K562 (cell line): Measurements from ENCODE around the gene ATP6V0C. TPM values are rescaled to one million over a fixed set of nuclear protein-coding genes. Genes with fewer than 3 reads are reported as not detected.
A peak's percentile ranks its signal among the peaks of the same experiment; 100 is the strongest.

Experiments used
- ATAC-seq: fragments of 200-7000 bp; cut with Tn5 transposase; 3 replicates; pipeline ENCODE4 v1.9.1; 2020; ENCODE audit warnings: moderate library complexity
- BruUV-seq: library from RNA; stranded (reverse); fragments of 400-500 nt; replicated peaks from 2 replicates; lab custom pipeline; 2021; lab: Mats Ljungman, UMichigan
- CTCF ChIA-PET: fragments of 300-600 bp; formaldehyde crosslinking; extraction: SDS; loops from one replicate; lab custom pipeline; 2021; ENCODE audit warnings: low intra/inter-chr PET ratio; lab: Yijun Ruan, JAX
- POLR2A ChIA-PET: fragments of 300-600, 350-650 bp; sonication (Branson Sonifier 250); formaldehyde crosslinking; extraction: SDS; loops from one replicate; lab custom pipeline; 2021; ENCODE audit warnings: antibody characterized with exemption, inconsistent platforms; lab: Yijun Ruan, JAX
- DNase-seq, 4 experiments: peaks; one replicate each; pipeline versions ENCODE4 v3.0.0 to v3.0.0-alpha.2; 2011 to 2018; ENCODE audit warnings: low spot score in 3 of 4, mixed read lengths in 3 of 4; ENCODE audit errors: extremely low read depth in 1 of 4
- FAIRE-seq: peaks from 2 replicates; lab custom pipeline; 2011; peaks lifted over from hg19 to GRCh38; lab: Jason Lieb, UNC
- H2AFZ ChIP-seq: 2 replicates; pipeline ENCODE4 v1.6.0; 2011; ENCODE audit warnings: low read depth, low read length, control low read depth, inconsistent platforms
- H3K27ac ChIP-seq: fragments of 200-600 bp; 3 replicates; pipeline ENCODE4 v1.8.0; 2011; ENCODE audit warnings: low read depth, mild to moderate bottlenecking, control low read depth, inconsistent platforms, low read length, moderate library complexity, mixed read lengths; ENCODE audit errors: extremely low read depth
- H3K27me3 ChIP-seq, 2 experiments: fragments of 300-600 bp in 1 of 2; 2 replicates in 1 of 2; 3 replicates in 1 of 2; pipeline versions ENCODE4 v1.6.0 to v1.8.0; 2011; ENCODE audit warnings: inconsistent platforms in 2 of 2, low read length in 2 of 2, mild to moderate bottlenecking in 1 of 2, mixed read lengths in 1 of 2, moderate library complexity in 1 of 2; ENCODE audit not compliant: control insufficient read depth in 2 of 2, insufficient read depth in 2 of 2
- H3K36me3 ChIP-seq: fragments of 300-600 bp; 3 replicates; pipeline ENCODE4 v1.8.0; 2011; ENCODE audit warnings: mild to moderate bottlenecking, low read length, inconsistent platforms; ENCODE audit not compliant: control insufficient read depth, insufficient read depth
- H3K4me1 ChIP-seq, 2 experiments: fragments of 200-600 bp in 1 of 2; replicated peaks in 1 of 2; 2 replicates in 1 of 2; 3 replicates in 1 of 2; pipeline versions ENCODE4 v1.5.1 to v1.8.0; 2011; ENCODE audit warnings: inconsistent platforms in 2 of 2, low read length in 2 of 2, mild to moderate bottlenecking in 1 of 2, mixed read lengths in 1 of 2, moderate library complexity in 1 of 2; ENCODE audit not compliant: control insufficient read depth in 2 of 2, insufficient read depth in 2 of 2
- H3K4me2 ChIP-seq: 2 replicates; pipeline ENCODE4 v1.6.1; 2011; ENCODE audit warnings: low read length, control low read depth, inconsistent platforms, mixed read lengths; ENCODE audit not compliant: insufficient read depth
- H3K4me3 ChIP-seq: fragments of 200-600 bp; sonication (generic), shearing (Covaris generic); 2 replicates; pipeline ENCODE4 v1.5.1; 2016; ENCODE audit warnings: control low read depth, inconsistent platforms
- H3K79me2 ChIP-seq: fragments of 200-600 bp; 3 replicates; pipeline ENCODE4 v1.8.0; 2011; ENCODE audit warnings: low read length, inconsistent platforms; ENCODE audit not compliant: control insufficient read depth, insufficient read depth
- H3K9ac ChIP-seq, 2 experiments: 2 replicates each; pipeline versions ENCODE4 v1.6.0 to v1.6.1; 2011; ENCODE audit warnings: low read depth in 2 of 2, low read length in 2 of 2, control low read depth in 1 of 2, inconsistent platforms in 1 of 2, mild to moderate bottlenecking in 1 of 2, mixed read lengths in 1 of 2; ENCODE audit not compliant: insufficient read depth in 1 of 2
- H3K9me1 ChIP-seq: one replicate; pipeline ENCODE4 v1.6.0; 2011; ENCODE audit warnings: inconsistent platforms, mild to moderate bottlenecking, low read length, moderate library complexity; ENCODE audit not compliant: control insufficient read depth, insufficient read depth
- H3K9me3 ChIP-seq: replicated peaks from 2 replicates; pipeline ENCODE4 v1.5.1; 2011; ENCODE audit warnings: low read depth, low read length, inconsistent platforms; ENCODE audit not compliant: control insufficient read depth, insufficient read depth
- H4K20me1 ChIP-seq: replicated peaks from 2 replicates; pipeline ENCODE4 v1.6.1; 2011; ENCODE audit warnings: low read length, inconsistent platforms, mixed read lengths; ENCODE audit not compliant: control insufficient read depth, insufficient read depth
- CBX1 ChIP-seq: sonication (generic); IDR thresholded peaks from 2 replicates; pipeline ENCODE4 v1.6.1; 2016; ENCODE audit warnings: antibody characterized with exemption, low read depth, mild to moderate bottlenecking
- ILK ChIP-seq: fragments of 450-650 bp; IDR thresholded peaks from 2 replicates; pipeline ENCODE4 v1.6.1; 2016; ENCODE audit warnings: missing genetic modification characterization, low read depth, mild to moderate bottlenecking, missing compliant biosample characterization, moderate library complexity, borderline replicate concordance
- MYC ChIP-seq, 2 experiments: fragments of 250-450 bp in 1 of 2; sonication (Bioruptor Pico) in 1 of 2; IDR thresholded peaks; 2 replicates each; pipeline versions ENCODE4 v1.5.1 to v1.6.1; 2012 to 2021; ENCODE audit warnings: low read depth in 2 of 2, borderline replicate concordance in 1 of 2, improper control_type of control experiment in 1 of 2, low read length in 1 of 2, mild to moderate bottlenecking in 1 of 2, moderate library complexity in 1 of 2
- NR2C2 ChIP-seq, 2 experiments: fragments of 200-800 bp in 1 of 2; sonication (Bioruptor generic) in 1 of 2; sonication (generic) in 1 of 2; formaldehyde crosslinking in 1 of 2; IDR thresholded peaks; 2 replicates each; pipeline versions ENCODE4 v1.6.1 to v1.8.0; 2016 to 2022; ENCODE audit warnings: mild to moderate bottlenecking in 1 of 2, missing compliant biosample characterization in 1 of 2, missing genetic modification characterization in 1 of 2, missing genetic modification reagents in 1 of 2
- RBM22 ChIP-seq: fragments of 200-400 bp; formaldehyde crosslinking; IDR thresholded peaks from 2 replicates; pipeline ENCODE4 v1.6.1; 2018; ENCODE audit warnings: low read length, low read depth; ENCODE audit not compliant: poor library complexity, severe bottlenecking
- TAF9B ChIP-seq: fragments of 450-650 bp; IDR thresholded peaks from 2 replicates; pipeline ENCODE4 v1.6.1; 2018; ENCODE audit warnings: mild to moderate bottlenecking; ENCODE audit not compliant: partially characterized antibody
- ZBED1 ChIP-seq: IDR thresholded peaks from 2 replicates; pipeline ENCODE4 v1.6.1; 2014
- WGBS: fragments of 100-300 bp; shearing (Covaris generic); methylation state at CpG from one replicate; pipeline ENCODE4 v1.1.6; 2016; ENCODE audit warnings: low coverage, mixed read lengths; ENCODE audit not compliant: insufficient coverage; ENCODE audit errors: missing lambda C conversion rate; 5-methylcytosine and 5-hydroxymethylcytosine counted together
- in situ Hi-C: fragments of 300-500 bp; cut with MboI; formaldehyde crosslinking; loops from 4 replicates; pipeline ENCODE4 v1.15.0; 2018; ENCODE audit warnings: inconsistent platforms, mixed read lengths
- intact Hi-C: fragments of 100-400 bp; cut with micrococcal nuclease; formaldehyde crosslinking; loops from 2 replicates; pipeline ENCODE4 v1.14.2; 2022
- polyA plus RNA-seq, 8 experiments: library from polyadenylated mRNA; depleted of rRNA in 4 of 8; stranded (reverse) in 5 of 8; unstranded in 3 of 8; fragments of >200 nt; fragmentation: Nextera tagmentation in 2 of 8; fragmentation: Illumina TruSeq in 1 of 8; extraction: Ambion mirVana in 2 of 8; extraction: Trizol in 1 of 8; gene quantifications; 2 replicates each; pipeline versions ENCODE4 v1.2.1 to v1.2.3, GENCODE V29; 2011 to 2014; ENCODE audit warnings: inconsistent platforms in 1 of 8, missing spikeins in 1 of 8
- total RNA-seq, 7 experiments: library from RNA; depleted of rRNA in 6 of 7; stranded (reverse); fragments of >200 nt in 6 of 7; fragmentation: Illumina TruSeq in 2 of 7; extraction: Trizol in 2 of 7; gene quantifications; 2 replicates each; pipeline versions ENCODE4 v1.2.1 to v1.2.3, GENCODE V29; 2011 to 2021; ENCODE audit warnings: low replicate concordance in 1 of 7
- TF ChIP-seq, protein P1 (sequence below): fragments of 250-450 bp; sonication (Bioruptor Pico); IDR thresholded peaks from 2 replicates; pipeline ENCODE4 v1.9.0; 2021; ENCODE audit warnings: mild to moderate bottlenecking
- TF ChIP-seq, protein P2 (sequence below): fragments of 250-450 bp; sonication (Bioruptor Pico); IDR thresholded peaks from 2 replicates; pipeline ENCODE4 v1.5.0; 2020; ENCODE audit warnings: mild to moderate bottlenecking, borderline replicate concordance
- TF ChIP-seq, protein P3 (sequence below): sonication (generic); formaldehyde crosslinking; IDR thresholded peaks from 2 replicates; pipeline ENCODE4 v1.8.0; 2023; ENCODE audit warnings: mild to moderate bottlenecking, missing genetic modification reagents
- TF ChIP-seq, protein P4 (sequence below): fragments of 450-650 bp; formaldehyde crosslinking; IDR thresholded peaks from 2 replicates; pipeline ENCODE4 v1.4.0; 2020; ENCODE audit warnings: mild to moderate bottlenecking, moderate library complexity

ATP6V0C gene
- total and polyA plus RNA-seq, 9 of the 15 experiments (the other 6 are each of a cell fraction or from before 2014, with no cell fraction given) = 2.9 to 228 (median 22.7) TPM

DNA sequence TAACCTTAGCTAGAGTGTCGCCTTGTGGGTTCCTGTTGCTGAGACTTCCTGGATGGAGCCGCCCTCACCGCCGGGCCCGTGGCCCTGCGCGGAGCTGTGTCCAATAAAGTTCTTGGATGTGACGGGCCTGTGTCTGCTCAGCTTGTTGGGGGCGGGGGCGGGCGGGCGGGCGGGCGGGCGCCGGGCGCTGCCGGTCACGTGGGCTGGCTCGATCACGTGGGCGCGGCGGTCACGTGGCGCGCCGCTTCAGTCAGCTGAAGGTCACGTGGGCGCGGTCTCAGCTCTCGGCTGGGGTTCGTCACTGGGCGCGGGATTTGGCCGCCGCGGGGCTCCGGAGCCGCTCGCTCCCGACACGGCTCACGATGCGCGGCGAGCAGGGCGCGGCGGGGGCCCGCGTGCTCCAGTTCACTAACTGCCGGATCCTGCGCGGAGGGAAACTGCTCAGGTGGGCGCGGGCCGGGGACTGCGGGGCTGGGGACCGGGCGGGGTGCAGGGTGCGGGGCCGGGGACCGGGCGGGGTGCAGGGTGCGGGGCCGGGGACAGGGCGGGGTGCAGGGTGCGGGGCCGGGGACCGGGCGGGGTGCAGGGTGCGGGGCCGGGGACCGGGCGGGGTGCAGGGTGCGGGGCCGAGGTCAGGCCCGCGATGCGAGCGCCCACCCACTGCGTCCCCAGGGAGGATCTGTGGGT is 6.5 kb downstream of the ATP6V0C start, which contains the start of gene AMDHD2:
TSS of gene AMDHD2 (plus strand) at position 275 of the 687 bp plus-strand sequence. CDS start at position 363, 88 bp downstream.
- ATAC-seq (peak; percentile 86), FAIRE-seq (peak; percentile 78), DNase-seq (peak; percentile 81 to 95 (median 88))
- H3K9ac ChIP-seq = peak within 1 kb of the TSS; percentile 73 to 99
- H3K27me3 ChIP-seq = no peaks in the 10 kb centered on the region
- under 1% methylated on average over 37 of the region's 83 CpGs for WGBS
- H3K9me1 ChIP-seq = peaks cover 8% of the 10 kb centered on the region
- intact Hi-C loops = no loop called here
- peaks cover 40% of the 10 kb centered on the region for H4K20me1 ChIP-seq
- in situ Hi-C loops = no loop called here
- peak within 1 kb of the TSS; percentile 69 for H3K4me3 ChIP-seq
- ChIA-PET POLR2A (interaction anchor here (0.6 to 3.2 kb wide), 13 partner anchors 8 to 238 kb away, joined by 3 to 45 read pairs (median 4); partner anchors contain the start of genes CEMP1 and TEDC2), CTCF (no interaction called here)
- H3K9me3 ChIP-seq = no peaks in the 10 kb centered on the region
- peaks cover 32 to 61% of the 10 kb centered on the region in 2 experiments for H3K4me1 ChIP-seq
- peaks cover 61% of the 10 kb centered on the region for H3K79me2 ChIP-seq
- BruUV-seq = no TSS peak
- H3K27ac ChIP-seq = peak within 1 kb of the TSS; percentile 82
- H3K36me3 ChIP-seq = peaks cover 73% of the 10 kb centered on the region
- H2AFZ ChIP-seq = peak within 1 kb of the TSS; percentile 74
- peak within 1 kb of the TSS; percentile 92 for H3K4me2 ChIP-seq
- TF ChIP-seq, protein P1, sequence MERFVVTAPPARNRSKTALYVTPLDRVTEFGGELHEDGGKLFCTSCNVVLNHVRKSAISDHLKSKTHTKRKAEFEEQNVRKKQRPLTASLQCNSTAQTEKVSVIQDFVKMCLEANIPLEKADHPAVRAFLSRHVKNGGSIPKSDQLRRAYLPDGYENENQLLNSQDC (CRISPR knock-in tag) = 0 out of 2 replicates have a peak, but pooled peaks have one; percentile 11
- TF ChIP-seq CBX1 (peak; percentile 97), RBM22 (peak; percentile 90), ILK (tag) (no peak), ZBED1 (peak; percentile 73; the same call in 1 of the 2 replicates), NR2C2 (CRISPR knock-in tag; IDR thresholded peaks at IDR 0.05) (no peak), NR2C2 (tag; IDR thresholded peaks at IDR 0.05) (peak; percentile 56), MYC (IDR thresholded peaks at IDR 0.05; ENCODE audit: low read depth, low read length) (peak; percentile 67; the same call in 1 of the 2 replicates), MYC (CRISPR knock-in tag; IDR thresholded peaks at IDR 0.05; ENCODE audit: borderline replicate concordance, low read depth) (no peak), TAF9B (no peak)
- TF ChIP-seq, protein P2, sequence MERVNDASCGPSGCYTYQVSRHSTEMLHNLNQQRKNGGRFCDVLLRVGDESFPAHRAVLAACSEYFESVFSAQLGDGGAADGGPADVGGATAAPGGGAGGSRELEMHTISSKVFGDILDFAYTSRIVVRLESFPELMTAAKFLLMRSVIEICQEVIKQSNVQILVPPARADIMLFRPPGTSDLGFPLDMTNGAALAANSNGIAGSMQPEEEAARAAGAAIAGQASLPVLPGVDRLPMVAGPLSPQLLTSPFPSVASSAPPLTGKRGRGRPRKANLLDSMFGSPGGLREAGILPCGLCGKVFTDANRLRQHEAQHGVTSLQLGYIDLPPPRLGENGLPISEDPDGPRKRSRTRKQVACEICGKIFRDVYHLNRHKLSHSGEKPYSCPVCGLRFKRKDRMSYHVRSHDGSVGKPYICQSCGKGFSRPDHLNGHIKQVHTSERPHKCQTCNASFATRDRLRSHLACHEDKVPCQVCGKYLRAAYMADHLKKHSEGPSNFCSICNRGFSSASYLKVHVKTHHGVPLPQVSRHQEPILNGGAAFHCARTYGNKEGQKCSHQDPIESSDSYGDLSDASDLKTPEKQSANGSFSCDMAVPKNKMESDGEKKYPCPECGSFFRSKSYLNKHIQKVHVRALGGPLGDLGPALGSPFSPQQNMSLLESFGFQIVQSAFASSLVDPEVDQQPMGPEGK (CRISPR knock-in tag) = no peak
- TF ChIP-seq, protein P3, sequence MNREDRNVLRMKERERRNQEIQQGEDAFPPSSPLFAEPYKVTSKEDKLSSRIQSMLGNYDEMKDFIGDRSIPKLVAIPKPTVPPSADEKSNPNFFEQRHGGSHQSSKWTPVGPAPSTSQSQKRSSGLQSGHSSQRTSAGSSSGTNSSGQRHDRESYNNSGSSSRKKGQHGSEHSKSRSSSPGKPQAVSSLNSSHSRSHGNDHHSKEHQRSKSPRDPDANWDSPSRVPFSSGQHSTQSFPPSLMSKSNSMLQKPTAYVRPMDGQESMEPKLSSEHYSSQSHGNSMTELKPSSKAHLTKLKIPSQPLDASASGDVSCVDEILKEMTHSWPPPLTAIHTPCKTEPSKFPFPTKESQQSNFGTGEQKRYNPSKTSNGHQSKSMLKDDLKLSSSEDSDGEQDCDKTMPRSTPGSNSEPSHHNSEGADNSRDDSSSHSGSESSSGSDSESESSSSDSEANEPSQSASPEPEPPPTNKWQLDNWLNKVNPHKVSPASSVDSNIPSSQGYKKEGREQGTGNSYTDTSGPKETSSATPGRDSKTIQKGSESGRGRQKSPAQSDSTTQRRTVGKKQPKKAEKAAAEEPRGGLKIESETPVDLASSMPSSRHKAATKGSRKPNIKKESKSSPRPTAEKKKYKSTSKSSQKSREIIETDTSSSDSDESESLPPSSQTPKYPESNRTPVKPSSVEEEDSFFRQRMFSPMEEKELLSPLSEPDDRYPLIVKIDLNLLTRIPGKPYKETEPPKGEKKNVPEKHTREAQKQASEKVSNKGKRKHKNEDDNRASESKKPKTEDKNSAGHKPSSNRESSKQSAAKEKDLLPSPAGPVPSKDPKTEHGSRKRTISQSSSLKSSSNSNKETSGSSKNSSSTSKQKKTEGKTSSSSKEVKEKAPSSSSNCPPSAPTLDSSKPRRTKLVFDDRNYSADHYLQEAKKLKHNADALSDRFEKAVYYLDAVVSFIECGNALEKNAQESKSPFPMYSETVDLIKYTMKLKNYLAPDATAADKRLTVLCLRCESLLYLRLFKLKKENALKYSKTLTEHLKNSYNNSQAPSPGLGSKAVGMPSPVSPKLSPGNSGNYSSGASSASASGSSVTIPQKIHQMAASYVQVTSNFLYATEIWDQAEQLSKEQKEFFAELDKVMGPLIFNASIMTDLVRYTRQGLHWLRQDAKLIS (CRISPR knock-in tag) = no peak
- TF ChIP-seq, protein P4, sequence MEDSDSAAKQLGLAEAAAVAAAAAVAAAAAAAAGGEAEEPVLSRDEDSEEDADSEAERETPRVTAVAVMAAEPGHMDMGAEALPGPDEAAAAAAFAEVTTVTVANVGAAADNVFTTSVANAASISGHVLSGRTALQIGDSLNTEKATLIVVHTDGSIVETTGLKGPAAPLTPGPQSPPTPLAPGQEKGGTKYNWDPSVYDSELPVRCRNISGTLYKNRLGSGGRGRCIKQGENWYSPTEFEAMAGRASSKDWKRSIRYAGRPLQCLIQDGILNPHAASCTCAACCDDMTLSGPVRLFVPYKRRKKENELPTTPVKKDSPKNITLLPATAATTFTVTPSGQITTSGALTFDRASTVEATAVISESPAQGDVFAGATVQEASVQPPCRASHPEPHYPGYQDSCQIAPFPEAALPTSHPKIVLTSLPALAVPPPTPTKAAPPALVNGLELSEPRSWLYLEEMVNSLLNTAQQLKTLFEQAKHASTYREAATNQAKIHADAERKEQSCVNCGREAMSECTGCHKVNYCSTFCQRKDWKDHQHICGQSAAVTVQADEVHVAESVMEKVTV (CRISPR knock-in tag) = no peak
